Measurements from ENCODE around the gene CSNK1G2.
A peak's percentile ranks its signal among the peaks of the same experiment; 100 is the strongest.

Gene CSNK1G2

DNA sequence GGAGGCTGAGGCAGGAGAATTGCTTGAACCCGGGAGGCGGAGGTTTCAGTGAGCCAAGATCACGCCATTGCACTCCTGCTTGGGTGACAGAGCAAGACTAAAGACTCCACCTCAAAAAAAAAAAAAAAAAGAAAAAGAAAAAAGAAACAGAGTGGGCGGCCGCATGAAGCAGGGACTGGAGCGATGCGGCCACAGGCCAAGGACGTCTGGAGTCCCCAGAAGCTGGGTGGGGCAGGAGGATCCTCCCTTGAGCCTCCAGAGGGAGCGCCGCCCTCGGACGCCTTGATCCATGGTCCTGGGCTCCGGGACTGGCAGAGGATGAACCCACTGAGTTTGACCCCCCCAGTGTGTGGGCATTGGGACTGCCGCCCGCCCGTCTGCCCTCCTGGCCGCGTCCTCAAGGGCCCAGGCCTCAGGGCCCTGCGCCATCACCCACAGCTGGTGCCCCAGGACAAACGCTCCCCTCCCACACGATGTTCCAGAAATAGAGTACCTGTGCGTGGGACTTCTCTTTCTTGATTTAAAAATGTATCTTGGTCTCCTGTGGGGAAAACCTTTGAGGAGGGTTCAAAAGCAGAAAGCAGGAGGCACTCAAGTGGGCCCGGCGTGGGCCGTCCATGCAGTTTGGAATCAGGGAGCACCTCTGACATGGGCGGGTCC lies 59.0 kb downstream of the CSNK1G2 start:
- Histone ChIP-seq H3K27ac (ENCODE audit: low read length) (no peak overlapping the region), H3K36me3 (ENCODE audit: insufficient read depth, low read depth, low read length) (peaks cover 15% of the 10 kb centered on the region), H3K9me3 (ENCODE audit: insufficient read depth, low read depth, low read length) (no peaks in the 10 kb centered on the region), H3K4me1 (ENCODE audit: insufficient read depth, low read length) (no peaks in the 10 kb centered on the region), H3K27me3 (ENCODE audit: insufficient read depth, low read length) (no peaks in the 10 kb centered on the region), H3K9ac (ENCODE audit: low read depth, low read length) (no peak overlapping the region), H3K4me3 (ENCODE audit: low read length) (no peak overlapping the region)

DNA sequence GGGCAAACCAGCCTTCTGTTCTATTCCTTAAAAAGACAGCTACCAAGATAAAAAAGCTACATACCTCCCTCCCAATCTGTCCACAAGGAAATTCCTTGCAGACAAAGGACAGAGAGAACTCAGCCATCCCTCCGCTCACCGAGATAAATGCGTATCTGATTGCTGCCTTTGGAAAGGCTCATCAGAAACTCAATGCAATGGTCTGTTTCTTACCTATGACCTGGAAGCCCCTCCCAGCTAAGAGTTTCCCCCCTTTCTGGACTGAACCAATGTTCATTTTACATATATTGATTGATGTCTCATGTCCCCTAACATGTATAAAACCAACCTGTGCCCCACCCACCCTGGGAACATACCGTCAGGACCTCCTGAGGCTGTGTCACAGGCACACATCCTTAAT lies 62.9 kb downstream of the CSNK1G2 start:
- Histone ChIP-seq H3K9ac (ENCODE audit: low read depth, low read length) (no peak overlapping the region), H3K4me1 (ENCODE audit: insufficient read depth, low read length) (no peaks in the 10 kb centered on the region), H3K9me3 (ENCODE audit: insufficient read depth, low read depth, low read length) (no peaks in the 10 kb centered on the region), H3K27me3 (ENCODE audit: insufficient read depth, low read length) (no peaks in the 10 kb centered on the region), H3K36me3 (ENCODE audit: insufficient read depth, low read depth, low read length) (peaks cover 5% of the 10 kb centered on the region), H3K4me3 (ENCODE audit: low read length) (no peak overlapping the region), H3K27ac (ENCODE audit: low read length) (no peak overlapping the region)

DNA sequence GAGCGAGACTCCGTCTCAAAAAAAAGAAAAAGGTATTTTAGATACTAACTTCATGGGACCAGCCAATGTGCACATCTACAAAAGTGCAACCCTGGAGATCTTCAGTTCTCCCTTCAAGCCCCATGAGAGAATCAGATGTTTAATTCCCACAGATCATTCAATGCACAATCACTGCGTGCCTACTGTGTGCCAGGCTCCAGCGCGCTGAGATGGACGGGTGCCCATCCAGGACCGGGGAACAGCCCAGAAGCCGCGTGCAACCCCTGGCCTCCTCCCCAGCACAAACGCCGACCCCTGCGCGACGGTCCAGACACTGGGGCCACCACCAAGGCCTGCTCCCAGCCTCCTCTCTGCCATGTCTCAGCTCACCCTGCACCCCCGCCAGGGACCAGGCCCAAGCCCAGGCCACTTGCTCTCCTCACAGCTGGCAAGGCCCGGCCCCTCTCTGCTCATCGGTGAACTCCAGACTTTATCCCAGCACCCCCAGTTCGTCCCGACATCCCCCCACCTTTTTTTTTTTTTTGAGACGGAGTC lies 69.2 kb downstream of the CSNK1G2 start:
- Histone ChIP-seq H3K9me3 (ENCODE audit: insufficient read depth, low read depth, low read length) (no peaks in the 10 kb centered on the region), H3K4me1 (ENCODE audit: insufficient read depth, low read length) (no peaks in the 10 kb centered on the region), H3K4me3 (ENCODE audit: low read length) (no peak overlapping the region), H3K27me3 (ENCODE audit: insufficient read depth, low read length) (no peaks in the 10 kb centered on the region), H3K36me3 (ENCODE audit: insufficient read depth, low read depth, low read length) (no peaks in the 10 kb centered on the region), H3K9ac (ENCODE audit: low read depth, low read length) (no peak overlapping the region), H3K27ac (ENCODE audit: low read length) (no peak overlapping the region)

- Histone ChIP-seq H3K36me3 (ENCODE audit: insufficient read depth, low read depth, low read length) (no peaks in the 10 kb centered on the region), H3K27me3 (ENCODE audit: insufficient read depth, low read length) (no peaks in the 10 kb centered on the region), H3K9ac (ENCODE audit: low read depth, low read length) (no peak overlapping the region), H3K4me1 (ENCODE audit: insufficient read depth, low read length) (no peaks in the 10 kb centered on the region), H3K27ac (ENCODE audit: low read length) (no peak overlapping the region), H3K4me3 (ENCODE audit: low read length) (no peak overlapping the region), H3K9me3 (ENCODE audit: insufficient read depth, low read depth, low read length) (no peaks in the 10 kb centered on the region)
Observed at GRCh38 chr19:2011169-2011568, 70.2 kb downstream of the CSNK1G2 start.

GRCh38 chr19:2012941-2013682 lies 72.1 kb downstream of the CSNK1G2 start:
- H3K27ac ChIP-seq (ENCODE audit: low read length): no peak overlapping the region
- H3K27me3 ChIP-seq (ENCODE audit: insufficient read depth, low read length): no peaks in the 10 kb centered on the region
- no peak overlapping the region for H3K9ac ChIP-seq (ENCODE audit: low read depth, low read length)

DNA sequence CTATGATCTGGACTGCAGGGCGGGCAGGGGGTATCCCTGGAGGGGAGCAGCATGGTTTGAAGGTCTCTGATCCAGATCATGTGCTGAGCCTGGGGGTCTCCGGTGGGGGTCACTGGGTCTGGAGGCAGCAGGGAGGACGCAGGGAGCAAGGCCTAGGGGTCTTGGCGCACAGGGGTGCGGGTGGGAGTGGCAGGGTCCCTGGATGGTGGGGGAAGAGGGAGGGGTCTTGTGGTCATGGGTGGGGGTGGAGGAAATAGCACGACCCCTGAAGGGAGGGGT lies 72.7 kb downstream of the CSNK1G2 start:
- no peaks in the 10 kb centered on the region for H3K4me1 ChIP-seq (ENCODE audit: insufficient read depth, low read length)
- no peaks in the 10 kb centered on the region for H3K27me3 ChIP-seq (ENCODE audit: insufficient read depth, low read length)
- H3K4me3 ChIP-seq (ENCODE audit: low read length): no peak overlapping the region
- no peaks in the 10 kb centered on the region for H3K9me3 ChIP-seq (ENCODE audit: insufficient read depth, low read depth, low read length)
- H3K27ac ChIP-seq (ENCODE audit: low read length): no peak overlapping the region
- no peaks in the 10 kb centered on the region for H3K36me3 ChIP-seq (ENCODE audit: insufficient read depth, low read depth, low read length)
- H3K9ac ChIP-seq (ENCODE audit: low read depth, low read length): no peak overlapping the region

More at GRCh38 chr19:2012941-2013682, 72.1 kb downstream of the CSNK1G2 start:
- Histone ChIP-seq H3K4me1 (ENCODE audit: insufficient read depth, low read length) (no peaks in the 10 kb centered on the region), H3K4me3 (ENCODE audit: low read length) (no peak overlapping the region), H3K36me3 (ENCODE audit: insufficient read depth, low read depth, low read length) (no peaks in the 10 kb centered on the region), H3K9me3 (ENCODE audit: insufficient read depth, low read depth, low read length) (no peaks in the 10 kb centered on the region)

- no peak overlapping the region for H3K9ac ChIP-seq (ENCODE audit: low read depth, low read length)
- H3K4me3 ChIP-seq (ENCODE audit: low read length): no peak overlapping the region
Observed at GRCh38 chr19:2014131-2014571, 73.2 kb downstream of the CSNK1G2 start.

GRCh38 chr19:2014731-2015607 lies 74.0 kb downstream of the CSNK1G2 start:
- H3K9ac ChIP-seq (ENCODE audit: low read depth, low read length): peak overlapping the region; percentile 66; the same call in 1 of the 2 replicates

More at GRCh38 chr19:2014131-2014571, 73.2 kb downstream of the CSNK1G2 start:
- Histone ChIP-seq H3K4me1 (ENCODE audit: insufficient read depth, low read length) (no peaks in the 10 kb centered on the region), H3K36me3 (ENCODE audit: insufficient read depth, low read depth, low read length) (no peaks in the 10 kb centered on the region), H3K9me3 (ENCODE audit: insufficient read depth, low read depth, low read length) (no peaks in the 10 kb centered on the region), H3K27ac (ENCODE audit: low read length) (no peak overlapping the region), H3K27me3 (ENCODE audit: insufficient read depth, low read length) (no peaks in the 10 kb centered on the region)

DNA sequence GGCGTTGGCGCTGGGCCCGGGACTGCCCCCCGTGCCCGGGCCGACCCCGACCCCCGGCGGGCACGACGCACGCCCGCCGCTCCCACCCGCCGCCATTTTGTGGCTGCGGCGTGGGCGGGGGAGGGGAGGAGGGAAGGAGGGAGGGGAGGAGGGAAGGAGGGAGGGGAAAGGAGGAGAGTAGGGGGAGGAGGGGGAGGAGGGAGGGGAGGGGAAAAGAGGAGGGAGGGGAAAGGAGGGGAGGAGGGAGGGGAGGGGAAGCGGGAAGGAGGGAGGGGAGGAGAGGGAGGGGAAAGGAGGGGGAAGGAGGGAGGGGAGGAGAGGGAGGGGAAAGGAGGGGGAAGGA lies 74.6 kb downstream of the CSNK1G2 start, which contains the start of gene BTBD2:
TSS of gene BTBD2 (minus strand) at position 107 of the 343 bp plus-strand sequence. CDS start at position 96, 11 bp downstream.
- Histone ChIP-seq H3K9me3 (ENCODE audit: insufficient read depth, low read depth, low read length) (no peaks in the 10 kb centered on the region), H3K27ac (ENCODE audit: low read length) (no peak within 1 kb of the TSS), H3K27me3 (ENCODE audit: insufficient read depth, low read length) (no peaks in the 10 kb centered on the region), H3K4me3 (ENCODE audit: low read length) (peak within 1 kb of the TSS; percentile 64), H3K4me1 (ENCODE audit: insufficient read depth, low read length) (no peaks in the 10 kb centered on the region), H3K9ac (ENCODE audit: low read depth, low read length) (peak within 1 kb of the TSS; percentile 66; the same call in 1 of the 2 replicates), H3K36me3 (ENCODE audit: insufficient read depth, low read depth, low read length) (no peaks in the 10 kb centered on the region)

More at GRCh38 chr19:2014731-2015607, 74.0 kb downstream of the CSNK1G2 start:
- Histone ChIP-seq H3K36me3 (ENCODE audit: insufficient read depth, low read depth, low read length) (no peaks in the 10 kb centered on the region), H3K9me3 (ENCODE audit: insufficient read depth, low read depth, low read length) (no peaks in the 10 kb centered on the region), H3K4me3 (ENCODE audit: low read length) (peak overlapping the region; percentile 64), H3K27ac (ENCODE audit: low read length) (no peak overlapping the region), H3K27me3 (ENCODE audit: insufficient read depth, low read length) (no peaks in the 10 kb centered on the region), H3K4me1 (ENCODE audit: insufficient read depth, low read length) (no peaks in the 10 kb centered on the region)

DNA sequence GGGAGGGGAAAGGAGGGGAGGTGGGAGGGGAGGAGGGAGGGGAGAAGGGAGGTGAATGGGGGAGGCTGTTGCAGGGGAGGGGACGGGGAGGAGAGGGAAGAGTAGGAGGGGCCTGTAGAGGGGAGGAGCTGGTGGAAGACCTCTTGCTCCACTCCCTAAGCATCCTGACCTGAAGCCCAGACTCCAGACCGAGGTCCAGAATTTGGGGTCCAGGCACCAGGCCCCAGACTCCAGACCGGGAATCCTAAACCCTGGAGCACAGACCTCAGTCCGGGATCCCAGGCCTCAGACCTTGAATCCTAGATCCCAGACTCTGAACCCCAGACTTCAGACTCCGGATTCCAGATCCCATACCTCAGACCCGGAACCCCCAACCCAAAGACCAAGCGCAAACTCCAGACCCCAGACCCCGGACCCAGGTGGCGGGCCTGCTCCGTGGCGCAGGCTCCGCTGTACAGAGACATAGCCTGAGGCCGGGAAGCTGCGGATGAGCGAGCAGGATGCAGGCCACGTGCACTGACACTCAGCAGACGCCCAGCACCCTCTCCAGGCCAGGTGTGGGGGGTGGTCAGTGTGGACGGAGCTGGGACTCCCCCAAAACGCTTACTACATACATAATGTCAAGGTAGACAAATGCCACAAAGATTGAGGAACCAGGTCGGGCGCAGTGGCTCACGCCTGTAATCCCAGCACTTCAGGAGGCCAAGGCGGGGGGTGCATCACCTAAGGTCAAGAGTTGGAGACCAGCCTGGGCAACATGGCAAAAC lies 75.3 kb downstream of the CSNK1G2 start:
- Histone ChIP-seq H3K9ac (ENCODE audit: low read depth, low read length) (no peak overlapping the region), H3K4me1 (ENCODE audit: insufficient read depth, low read length) (no peaks in the 10 kb centered on the region), H3K9me3 (ENCODE audit: insufficient read depth, low read depth, low read length) (no peaks in the 10 kb centered on the region), H3K27me3 (ENCODE audit: insufficient read depth, low read length) (no peaks in the 10 kb centered on the region), H3K4me3 (ENCODE audit: low read length) (no peak overlapping the region), H3K36me3 (ENCODE audit: insufficient read depth, low read depth, low read length) (no peaks in the 10 kb centered on the region), H3K27ac (ENCODE audit: low read length) (no peak overlapping the region)

DNA sequence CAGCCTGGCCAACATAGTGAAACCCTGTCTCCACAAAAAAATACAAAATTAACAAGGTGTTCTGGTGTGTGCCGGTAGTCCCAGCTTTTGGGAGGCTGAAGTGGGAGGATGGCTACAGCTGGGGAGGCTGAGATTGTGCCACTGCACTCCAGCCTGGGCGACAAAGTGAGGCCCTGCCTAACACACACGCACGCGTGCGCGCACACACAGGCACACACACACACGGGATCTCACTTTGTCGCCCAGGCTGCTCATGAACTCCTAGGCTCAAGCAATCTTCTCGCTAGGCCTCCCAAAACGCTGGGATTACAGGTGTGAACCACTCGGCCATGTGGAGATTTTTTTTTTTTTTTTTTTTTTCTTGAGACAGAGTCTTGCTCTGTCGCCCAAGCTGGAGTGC lies 77.8 kb downstream of the CSNK1G2 start:
- Histone ChIP-seq H3K9me3 (ENCODE audit: insufficient read depth, low read depth, low read length) (no peaks in the 10 kb centered on the region), H3K27ac (ENCODE audit: low read length) (no peak overlapping the region), H3K4me1 (ENCODE audit: insufficient read depth, low read length) (no peaks in the 10 kb centered on the region), H3K9ac (ENCODE audit: low read depth, low read length) (no peak overlapping the region), H3K27me3 (ENCODE audit: insufficient read depth, low read length) (no peaks in the 10 kb centered on the region), H3K4me3 (ENCODE audit: low read length) (no peak overlapping the region), H3K36me3 (ENCODE audit: insufficient read depth, low read depth, low read length) (no peaks in the 10 kb centered on the region)
